ENCODE data around the gene ADGRD2. TPM values are rescaled to one million over a fixed set of nuclear protein-coding genes. Genes with fewer than 3 reads are reported as not detected.

ADGRD2 gene
- total RNA-seq, 1 experiment from 2014 or later, result not detected

- POLR2A ChIA-PET, result no interaction called here
- Histone ChIP-seq H4K20me1 (ENCODE audit: insufficient read depth) (no peaks in the 10 kb centered on the region), H3K9me3 (ENCODE audit: control insufficient read depth in 1 of 2, insufficient read depth in 1 of 2, low read depth in 1 of 2, low read length in 2 of 2) (no peaks in the 10 kb centered on the region), H3K36me3 (ENCODE audit: control insufficient read depth in 1 of 2, insufficient read depth in 2 of 2, low read length in 2 of 2) (0 out of 4 replicates have a peak, but pooled peaks cover 0 to 4% of the 10 kb centered on the region in 2 experiments), H3K9ac (ENCODE audit: low read length) (no peak overlapping the region), H3K4me1 (ENCODE audit: control insufficient read depth in 1 of 2, insufficient read depth in 2 of 2, low read length in 2 of 2) (peaks cover 0 to 8% of the 10 kb centered on the region in 2 experiments; a peak in 2 of 4 replicates), H3K4me2 (ENCODE audit: low read length) (no peak overlapping the region), H3K79me2 (ENCODE audit: insufficient read depth, low read length) (no peaks in the 10 kb centered on the region), H3K9me2 (ENCODE audit: insufficient read depth) (no peaks in the 10 kb centered on the region), H3K27ac (ENCODE audit: low read depth, low read length) (no peak overlapping the region), H2AFZ (ENCODE audit: low read depth, low read length, poor library complexity, severe bottlenecking) (no peak overlapping the region), H3K4me3 (replicated peaks in 1 of 2; ENCODE audit: low read depth in 1 of 2, low read length in 2 of 2) (no peak overlapping the region), H3K27me3 (ENCODE audit: insufficient read depth, low read length) (no peaks in the 10 kb centered on the region)
- RAD21 ChIA-PET (ENCODE audit: low non-redundant PET in 1 of 2, low total read pairs in 2 of 2, uncharacterized antibody in 2 of 2, unreplicated experiment in 2 of 2), result no interaction called here
- TF ChIP-seq SIN3A (IDR thresholded peaks at IDR 0.05; ENCODE audit: low read depth), result no peak
- TF ChIP-seq ZBTB33 (IDR thresholded peaks at IDR 0.05; ENCODE audit: extremely low read depth, insufficient replicate concordance, low read length), result no peak
- TF ChIP-seq SP1 (IDR thresholded peaks at IDR 0.05; ENCODE audit: low read depth), result no peak
- no peak for TF ChIP-seq FOSL1 (IDR thresholded peaks at IDR 0.05; ENCODE audit: low read depth)
- TF ChIP-seq ZNF274 (IDR thresholded peaks at IDR 0.05; ENCODE audit: low read depth, low read length), result no peak
- DNase-seq (ENCODE audit: low read depth, low spot score) (no peak), ATAC-seq (no peak)
- no TSS peak for BruUV-seq (replicated peaks)
- intact Hi-C loops (cut with micrococcal nuclease), result no loop called here
- CTCF ChIA-PET, result no interaction called here
Observed at GRCh38 chr9:124520206-124520596, 70.0 kb downstream of the ADGRD2 start.

GRCh38 chr9:124521142-124521541 is 70.9 kb downstream of the ADGRD2 start:
- Histone ChIP-seq H3K4me1 (ENCODE audit: control insufficient read depth in 1 of 2, insufficient read depth in 2 of 2, low read length in 2 of 2) (peaks cover 0 to 8% of the 10 kb centered on the region in 2 experiments; a peak in 2 of 4 replicates), H3K27me3 (ENCODE audit: insufficient read depth, low read length) (no peaks in the 10 kb centered on the region), H2AFZ (ENCODE audit: low read depth, low read length, poor library complexity, severe bottlenecking) (no peak overlapping the region), H3K79me2 (ENCODE audit: insufficient read depth, low read length) (no peaks in the 10 kb centered on the region), H3K9me2 (ENCODE audit: insufficient read depth) (no peaks in the 10 kb centered on the region), H3K9ac (ENCODE audit: low read length) (no peak overlapping the region), H3K4me2 (ENCODE audit: low read length) (no peak overlapping the region), H3K4me3 (replicated peaks in 1 of 2; ENCODE audit: low read depth in 1 of 2, low read length in 2 of 2) (no peak overlapping the region), H3K36me3 (ENCODE audit: control insufficient read depth in 1 of 2, insufficient read depth in 2 of 2, low read length in 2 of 2) (peaks cover 2 to 4% of the 10 kb centered on the region in 2 experiments; a peak in 1 of 4 replicates), H3K27ac (ENCODE audit: low read depth, low read length) (no peak overlapping the region), H4K20me1 (ENCODE audit: insufficient read depth) (no peaks in the 10 kb centered on the region), H3K9me3 (ENCODE audit: control insufficient read depth in 1 of 2, insufficient read depth in 1 of 2, low read depth in 1 of 2, low read length in 2 of 2) (no peaks in the 10 kb centered on the region)
- no peak for DNase-seq (ENCODE audit: low read depth, low spot score)
- intact Hi-C loops (cut with micrococcal nuclease), result no loop called here
- ChIA-PET POLR2A (no interaction called here), CTCF (no interaction called here), RAD21 (ENCODE audit: low non-redundant PET in 1 of 2, low total read pairs in 2 of 2, uncharacterized antibody in 2 of 2, unreplicated experiment in 2 of 2) (no interaction called here)
- ATAC-seq, result no peak
- no TSS peak for BruUV-seq (replicated peaks)
- TF ChIP-seq ZBTB33 (IDR thresholded peaks at IDR 0.05; ENCODE audit: extremely low read depth, insufficient replicate concordance, low read length), result no peak
- no peak for TF ChIP-seq SRF (IDR thresholded peaks at IDR 0.05; ENCODE audit: low read depth)
- no peak for TF ChIP-seq CTCF (IDR thresholded peaks at IDR 0.05 in 2 of 3, conservative IDR thresholded peaks at IDR 0.05 in 1 of 3; ENCODE audit: borderline replicate concordance in 1 of 3, insufficient read depth in 1 of 3, low read depth in 2 of 3, low read length in 2 of 3)
- no peak for TF ChIP-seq REST (IDR thresholded peaks at IDR 0.05; ENCODE audit: low read depth)
- TF ChIP-seq TCF7L2 (IDR thresholded peaks at IDR 0.05; ENCODE audit: borderline replicate concordance, extremely low read depth, insufficient read depth, insufficient read length), result no peak

Measured in HCT116 (cell line).